NB4 (cell line): ENCODE results near the gene PTPRD.

ENCODE experiments used
- CTCF ChIP-seq: IDR thresholded peaks from one replicate; pipeline ENCODE4 v1.5.1; 2012; ENCODE audit warnings: low read depth, low read length
- MAX ChIP-seq: IDR thresholded peaks from 2 replicates; pipeline ENCODE4 v1.6.1; 2011; ENCODE audit warnings: low read depth, low read length
- POLR2A ChIP-seq: IDR thresholded peaks from 2 replicates; pipeline ENCODE4 v1.6.1; 2011; ENCODE audit warnings: mild to moderate bottlenecking; ENCODE audit not compliant: insufficient read length; ENCODE audit errors: extremely low read depth

- TF ChIP-seq CTCF (no peak), MAX (no peak), POLR2A (no peak)
Measured at GRCh38 chr9:9747787-9748186, 865.0 kb downstream of the PTPRD start.
